NCI-H774 (cell line): ENCODE measurements around the gene KANSL1.

Source experiments
- DNase-seq: peaks from one replicate; lab custom pipeline; 2025; lab: John Stamatoyannopoulos, UW

The KANSL1 gene

GRCh38 chr17:46071796-46072195 lies 121.4 kb downstream of the KANSL1 start:
- no peak for DNase-seq

- no peak for DNase-seq
Measured at GRCh38 chr17:46064460-46064859, 128.8 kb downstream of the KANSL1 start.

GRCh38 chr17:46063241-46063640 lies 130.0 kb downstream of the KANSL1 start:
- no peak for DNase-seq

GRCh38 chr17:46061435-46061834 lies 131.8 kb downstream of the KANSL1 start:
- no peak for DNase-seq

GRCh38 chr17:46060461-46060860 lies 132.8 kb downstream of the KANSL1 start:
- DNase-seq = no peak

GRCh38 chr17:46059486-46059885 lies 133.7 kb downstream of the KANSL1 start:
- DNase-seq = no peak

- DNase-seq = no peak
Measured at GRCh38 chr17:46057366-46057765, 135.9 kb downstream of the KANSL1 start.

GRCh38 chr17:46056800-46057304 lies 136.4 kb downstream of the KANSL1 start:
- DNase-seq = no peak

GRCh38 chr17:46053911-46054534 lies 139.2 kb downstream of the KANSL1 start:
- no peak for DNase-seq

- DNase-seq = no peak
Measured at GRCh38 chr17:46049656-46050055, 143.6 kb downstream of the KANSL1 start.

GRCh38 chr17:46047856-46048255 lies 145.4 kb downstream of the KANSL1 start:
- no peak for DNase-seq

- no peak for DNase-seq
Measured at GRCh38 chr17:46047398-46047797, 145.8 kb downstream of the KANSL1 start.

GRCh38 chr17:46046957-46047356 lies 146.3 kb downstream of the KANSL1 start:
- no peak for DNase-seq

- DNase-seq = peak; percentile 2
Measured at GRCh38 chr17:46045639-46046038, 147.6 kb downstream of the KANSL1 start.

GRCh38 chr17:46044989-46045388 lies 148.2 kb downstream of the KANSL1 start:
- no peak for DNase-seq

GRCh38 chr17:46044286-46044928 lies 148.8 kb downstream of the KANSL1 start:
- peak; percentile 52 for DNase-seq

GRCh38 chr17:46043606-46044005 lies 149.6 kb downstream of the KANSL1 start:
- no peak for DNase-seq

- no peak for DNase-seq
Measured at GRCh38 chr17:46042925-46043324, 150.3 kb downstream of the KANSL1 start.

GRCh38 chr17:46042246-46042645 lies 151.0 kb downstream of the KANSL1 start:
- no peak for DNase-seq

- DNase-seq = no peak
Measured at GRCh38 chr17:46039592-46040186, 153.5 kb downstream of the KANSL1 start.

- no peak for DNase-seq
Measured at GRCh38 chr17:46038937-46039336, 154.3 kb downstream of the KANSL1 start.

GRCh38 chr17:46038414-46038813 lies 154.8 kb downstream of the KANSL1 start:
- DNase-seq = no peak

GRCh38 chr17:46037722-46038255 lies 155.4 kb downstream of the KANSL1 start:
- no peak for DNase-seq
